HL-60/S4 (cell line): ENCODE results near the gene PTTG1IP.
"Not testable (repeated sequence)": the region's sequence is repeated elsewhere in the genome, so short reads cannot be mapped to it uniquely, and the experiment has no call there.

Experiments used
- in situ Hi-C: fragments of 300-500 bp; cut with MboI; formaldehyde crosslinking; loops from 2 replicates; pipeline ENCODE4 v1.14.3; 2022; ENCODE audit warnings: low sequenced_read_pairs

The PTTG1IP gene

DNA sequence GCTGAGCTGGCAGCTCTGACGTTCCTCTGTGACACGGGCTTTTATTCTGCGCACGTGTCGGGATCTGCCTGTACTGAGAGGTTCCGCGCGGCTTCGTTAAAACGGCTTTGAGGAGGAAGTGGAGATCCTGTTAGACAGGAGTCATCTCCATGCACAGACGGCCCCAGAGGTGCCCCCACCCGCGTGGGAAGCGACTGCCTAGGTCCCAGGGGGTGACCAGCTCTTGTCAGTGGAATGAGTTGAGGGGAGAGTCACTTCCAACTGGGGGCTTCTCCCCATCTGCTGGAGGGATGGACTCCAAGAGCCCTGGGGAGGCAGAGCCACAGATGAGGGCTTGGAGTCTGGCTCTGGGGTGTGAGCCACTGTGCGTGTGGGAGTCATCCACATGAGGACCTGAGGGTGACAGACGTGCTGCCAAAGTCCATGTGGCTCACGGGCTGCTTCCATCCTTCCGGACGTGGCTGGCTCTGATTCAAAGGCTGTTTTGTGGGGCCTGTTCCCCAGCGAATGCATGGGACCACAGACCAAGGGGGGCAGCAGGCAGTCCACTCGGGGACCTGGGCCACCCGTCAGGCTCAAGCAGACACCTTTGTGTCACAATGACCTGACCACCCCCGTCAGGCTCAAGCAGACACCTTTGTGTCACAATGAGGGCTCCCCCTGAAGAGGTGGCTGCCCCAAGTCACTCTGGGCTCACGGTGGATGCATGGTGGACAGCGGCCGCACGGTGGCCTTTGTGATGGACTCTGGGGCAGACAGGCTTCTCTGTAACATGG lies 26.8 kb downstream of the PTTG1IP start:
- in situ Hi-C loops = no loop called here

GRCh38 chr21:44846224-44846484 lies 27.3 kb downstream of the PTTG1IP start:
- in situ Hi-C loops = no loop called here

DNA sequence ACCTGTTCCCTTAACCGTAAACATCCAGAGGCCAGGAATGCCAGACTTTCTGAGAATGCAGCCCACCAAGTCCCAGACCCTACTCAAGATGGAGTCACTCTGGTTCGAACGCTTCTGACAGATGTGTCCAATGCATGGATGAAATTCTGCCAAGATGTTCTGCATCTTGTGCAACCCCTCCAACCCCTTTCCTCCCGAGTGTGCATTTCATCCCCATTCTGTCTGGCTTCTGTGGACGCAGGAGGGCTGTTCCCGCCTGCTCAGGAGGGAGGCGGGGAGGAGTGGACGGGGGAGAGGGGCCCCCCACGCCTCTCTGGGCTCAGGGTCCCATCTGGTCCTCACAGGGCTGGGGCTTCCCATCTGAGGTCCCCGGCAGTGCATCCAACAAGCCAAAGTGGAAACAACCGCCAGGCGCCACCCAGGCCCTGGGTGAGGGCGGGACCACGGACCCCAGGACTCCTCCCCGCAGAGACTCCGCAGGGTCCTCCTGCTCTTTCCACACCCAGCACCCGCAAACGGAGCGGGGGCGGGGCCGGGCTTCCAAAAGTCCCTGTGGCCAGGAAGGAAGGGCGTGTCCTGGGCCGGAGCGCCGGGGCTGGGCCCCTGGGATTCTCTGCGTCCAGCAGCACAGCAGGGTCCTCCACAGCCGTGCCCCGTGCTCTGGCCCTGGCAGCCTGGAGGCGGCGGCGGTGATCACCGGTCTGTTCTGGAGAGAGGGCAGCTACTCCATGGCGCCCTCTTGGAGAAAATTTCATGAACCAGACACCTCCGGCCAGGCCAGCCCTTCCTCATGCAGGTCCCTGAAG lies 27.9 kb downstream of the PTTG1IP start:
- in situ Hi-C loops = no loop called here

DNA sequence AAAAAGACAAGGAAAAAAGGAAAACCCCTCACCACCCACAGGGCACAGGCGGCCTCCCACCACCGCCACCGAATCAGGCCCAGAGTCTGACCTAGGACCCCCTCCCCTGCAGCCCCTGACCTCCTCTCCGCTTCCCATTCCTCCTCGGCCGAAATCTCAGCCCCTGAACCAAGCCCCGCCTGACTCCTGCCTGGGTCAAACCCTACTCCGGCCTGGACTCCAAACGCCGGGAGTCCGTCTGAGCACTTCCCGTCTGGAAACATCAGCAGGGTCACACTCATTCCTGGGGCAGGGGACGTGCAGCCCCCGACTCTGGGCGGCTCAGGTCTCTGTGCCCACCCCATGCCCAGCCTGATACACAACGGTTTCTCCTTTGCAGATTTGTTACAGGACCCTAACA lies 29.2 kb downstream of the PTTG1IP start:
- in situ Hi-C loops = no loop called here

GRCh38 chr21:44842721-44843445 lies 30.6 kb downstream of the PTTG1IP start:
- in situ Hi-C loops = no loop called here

- in situ Hi-C loops = no loop called here
These were observed 31.4 kb downstream of the PTTG1IP start for GRCh38 chr21:44842087-44842486.

- in situ Hi-C loops = no loop called here
These were observed 32.7 kb downstream of the PTTG1IP start for GRCh38 chr21:44840771-44841170.

- in situ Hi-C loops = no loop called here
These were observed 34.5 kb downstream of the PTTG1IP start for GRCh38 chr21:44838951-44839350.

DNA sequence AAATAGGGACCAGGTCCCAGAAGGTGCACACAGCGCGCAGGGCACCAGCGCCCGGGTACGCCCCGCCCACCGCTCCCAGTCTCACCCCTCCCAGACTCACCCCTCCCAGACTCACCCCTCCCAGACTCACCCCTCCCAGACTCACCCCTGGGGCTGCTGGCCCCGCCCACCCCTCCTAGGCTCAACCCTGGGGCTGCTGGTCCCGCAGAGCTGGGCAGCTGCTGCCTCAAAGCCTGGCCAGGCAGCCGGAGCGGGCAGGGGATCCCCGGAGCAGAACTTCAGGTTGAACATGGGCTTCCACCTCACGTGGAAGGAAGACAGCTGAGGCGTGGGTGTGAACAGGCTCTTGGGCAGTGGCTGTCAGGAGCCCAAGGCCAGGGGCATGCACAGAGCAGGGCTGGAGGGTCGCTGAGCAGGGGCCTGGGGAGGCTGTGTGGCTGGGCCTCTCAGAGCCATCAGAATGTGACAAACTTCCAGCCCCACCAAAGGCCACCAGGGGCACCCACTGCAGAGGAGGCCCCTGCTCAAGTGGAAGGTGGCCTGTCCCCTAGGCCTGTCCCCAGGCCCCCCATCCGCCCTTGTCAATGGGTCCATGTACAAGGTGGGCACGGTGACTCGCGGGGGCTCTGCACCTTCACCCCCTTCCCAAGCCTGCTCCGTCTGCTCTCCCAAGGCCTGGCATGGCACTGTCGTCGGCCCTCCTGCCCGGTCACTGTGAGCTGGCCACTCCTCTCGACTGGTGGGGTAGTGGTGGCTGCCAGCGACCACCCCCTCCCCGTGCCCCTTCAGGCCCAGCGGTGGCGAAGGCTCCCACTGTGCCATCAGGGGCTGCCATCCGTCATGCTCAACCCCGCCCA lies 35.2 kb downstream of the PTTG1IP start:
- in situ Hi-C loops = no loop called here

- in situ Hi-C loops = no loop called here
These were observed 36.0 kb downstream of the PTTG1IP start for GRCh38 chr21:44837537-44837936.

- in situ Hi-C loops = no loop called here
These were observed 36.6 kb downstream of the PTTG1IP start for GRCh38 chr21:44836666-44837471.

GRCh38 chr21:44836349-44836665 lies 37.2 kb downstream of the PTTG1IP start:
- in situ Hi-C loops = no loop called here

GRCh38 chr21:44835647-44835973 lies 37.9 kb downstream of the PTTG1IP start:
- in situ Hi-C loops = no loop called here

GRCh38 chr21:44834951-44835646 lies 38.4 kb downstream of the PTTG1IP start:
- in situ Hi-C loops = no loop called here

DNA sequence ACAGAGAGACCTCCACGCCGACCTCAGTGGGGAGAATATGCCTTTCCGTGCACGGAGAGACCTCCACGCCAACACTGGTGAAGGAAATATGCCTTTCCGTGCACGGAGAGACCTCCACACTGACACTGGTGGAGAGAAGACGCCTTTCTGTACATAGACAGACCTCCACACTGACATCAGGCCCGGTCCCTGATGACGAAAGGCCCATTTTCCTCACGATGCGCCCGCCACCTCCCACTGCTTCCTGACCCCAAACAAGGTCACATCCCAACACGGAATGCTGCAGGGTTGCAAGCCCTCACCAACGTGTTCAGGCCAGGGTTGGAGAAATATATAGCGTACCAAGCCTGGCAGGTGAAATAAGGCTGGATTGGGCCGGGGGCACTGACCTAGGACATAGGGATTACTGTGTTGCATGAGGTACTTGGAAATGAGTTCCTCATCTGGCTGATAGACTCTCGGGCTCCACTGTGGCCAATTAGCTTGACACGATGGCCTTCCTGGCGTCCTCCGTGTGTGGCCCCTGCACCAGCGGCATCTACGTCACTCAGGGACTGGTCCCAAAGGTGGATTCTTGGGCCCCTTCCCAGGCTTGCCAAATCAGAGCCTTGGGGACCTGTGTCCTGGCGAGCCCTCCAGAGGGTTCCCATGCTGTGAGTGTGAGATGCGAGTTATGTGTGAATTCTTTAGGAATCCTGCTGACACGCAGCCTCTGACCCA lies 39.1 kb downstream of the PTTG1IP start:
- in situ Hi-C loops = no loop called here

GRCh38 chr21:44833663-44834062 lies 39.8 kb downstream of the PTTG1IP start:
- in situ Hi-C loops = no loop called here

DNA sequence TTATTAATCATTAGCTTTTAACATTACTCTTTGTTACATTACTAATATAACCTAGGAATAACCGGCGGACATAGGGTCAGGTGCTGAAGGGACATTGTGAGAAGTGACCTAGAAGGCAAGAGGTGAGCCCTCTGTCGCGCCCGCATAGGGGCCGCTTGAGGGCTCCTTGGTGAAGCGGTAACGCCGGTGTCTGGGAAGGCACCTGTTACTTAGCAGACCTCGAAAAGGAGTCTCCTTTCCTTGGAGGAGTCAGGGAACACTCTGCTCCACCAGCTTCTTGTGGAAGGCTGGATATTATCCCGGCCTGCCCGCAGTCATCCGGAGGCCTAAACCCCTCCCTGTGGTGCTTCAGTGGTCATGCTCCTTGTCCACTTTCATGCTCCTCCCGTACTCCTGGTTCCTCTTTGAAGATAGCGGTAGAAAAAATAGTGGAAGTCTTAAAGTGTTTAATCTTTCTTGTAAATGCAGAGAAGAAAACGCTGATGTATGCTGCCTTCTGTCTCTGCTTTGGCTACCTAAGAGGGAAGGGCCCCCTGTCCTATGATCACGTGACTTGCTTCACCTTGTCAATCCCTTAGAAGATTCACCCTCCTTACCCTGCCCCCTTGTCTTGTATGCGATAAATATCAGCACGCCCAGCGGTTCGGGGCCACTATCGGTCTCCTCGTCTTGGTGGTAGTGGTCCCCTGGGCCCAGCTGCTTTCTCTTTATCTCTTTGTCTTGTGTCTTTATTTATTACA lies 40.8 kb downstream of the PTTG1IP start:
- in situ Hi-C loops = not testable (repeated sequence)

GRCh38 chr21:44831227-44831860 lies 42.1 kb downstream of the PTTG1IP start:
- in situ Hi-C loops = no loop called here
